Calu3 (cell line): ENCODE results near the gene EYS. TPM values are rescaled to one million over a fixed set of nuclear protein-coding genes. Genes with fewer than 3 reads are reported as not detected.

Experiments used
- BruUV-seq: library from RNA; stranded (reverse); fragments of 400-500 nt; replicated peaks from 2 replicates; lab custom pipeline; 2021; lab: Mats Ljungman, UMichigan
- CTCF ChIA-PET: fragments of 300-600 bp; sonication (Branson Sonifier 250); formaldehyde crosslinking; loops from one replicate; lab custom pipeline; 2022; ENCODE audit warnings: antibody characterized with exemption; lab: Charles Lee
- DNase-seq: peaks from one replicate; pipeline ENCODE4 v3.0.0; 2022
- H3K27ac Mint-ChIP-seq: one replicate; pipeline ENCODE4 v1.8.0; 2022; ENCODE audit warnings: mixed read lengths; ENCODE audit not compliant: unreplicated experiment
- H3K27me3 Mint-ChIP-seq: one replicate; pipeline ENCODE4 v1.8.0; 2022; ENCODE audit warnings: mixed read lengths; ENCODE audit not compliant: unreplicated experiment
- H3K36me3 Mint-ChIP-seq: one replicate; pipeline ENCODE4 v1.8.0; 2022; ENCODE audit warnings: mild to moderate bottlenecking, moderate library complexity, mixed read lengths; ENCODE audit not compliant: insufficient read depth, unreplicated experiment
- H3K4me1 Mint-ChIP-seq: one replicate; pipeline ENCODE4 v1.8.0; 2022; ENCODE audit warnings: mild to moderate bottlenecking, low read depth, mixed read lengths; ENCODE audit not compliant: unreplicated experiment
- H3K4me3 Mint-ChIP-seq: one replicate; pipeline ENCODE4 v1.8.0; 2022; ENCODE audit warnings: mild to moderate bottlenecking, low read depth, moderate library complexity, mixed read lengths; ENCODE audit not compliant: unreplicated experiment
- H3K9me3 Mint-ChIP-seq: one replicate; pipeline ENCODE4 v1.8.0; 2022; ENCODE audit warnings: low read depth, mixed read lengths; ENCODE audit not compliant: unreplicated experiment
- intact Hi-C: fragments of 100-400 bp; cut with micrococcal nuclease; formaldehyde crosslinking; loops from one replicate; pipeline ENCODE4 v1.10.0; 2022; ENCODE audit not compliant: unreplicated experiment
- total RNA-seq: library from RNA; stranded (reverse); gene quantifications from 2 replicates; pipeline ENCODE4 v1.2.3, GENCODE V29; 2022
- TF ChIP-seq, protein P1 (sequence below): fragments of 200-600 bp; IDR thresholded peaks from one replicate; pipeline ENCODE4 v1.8.0; 2022; ENCODE audit warnings: antibody characterized with exemption; ENCODE audit not compliant: unreplicated experiment

The EYS gene
- total RNA-seq, 1 experiment from 2014 or later, result not detected

- CTCF ChIA-PET, result no interaction called here
- no peak for DNase-seq
- BruUV-seq, result no TSS peak
- H3K4me1 Mint-ChIP-seq, result peaks cover 9% of the 10 kb centered on the region
- intact Hi-C loops, result no loop called here
- H3K27me3 Mint-ChIP-seq, result no peaks in the 10 kb centered on the region
- TF ChIP-seq, protein P1, sequence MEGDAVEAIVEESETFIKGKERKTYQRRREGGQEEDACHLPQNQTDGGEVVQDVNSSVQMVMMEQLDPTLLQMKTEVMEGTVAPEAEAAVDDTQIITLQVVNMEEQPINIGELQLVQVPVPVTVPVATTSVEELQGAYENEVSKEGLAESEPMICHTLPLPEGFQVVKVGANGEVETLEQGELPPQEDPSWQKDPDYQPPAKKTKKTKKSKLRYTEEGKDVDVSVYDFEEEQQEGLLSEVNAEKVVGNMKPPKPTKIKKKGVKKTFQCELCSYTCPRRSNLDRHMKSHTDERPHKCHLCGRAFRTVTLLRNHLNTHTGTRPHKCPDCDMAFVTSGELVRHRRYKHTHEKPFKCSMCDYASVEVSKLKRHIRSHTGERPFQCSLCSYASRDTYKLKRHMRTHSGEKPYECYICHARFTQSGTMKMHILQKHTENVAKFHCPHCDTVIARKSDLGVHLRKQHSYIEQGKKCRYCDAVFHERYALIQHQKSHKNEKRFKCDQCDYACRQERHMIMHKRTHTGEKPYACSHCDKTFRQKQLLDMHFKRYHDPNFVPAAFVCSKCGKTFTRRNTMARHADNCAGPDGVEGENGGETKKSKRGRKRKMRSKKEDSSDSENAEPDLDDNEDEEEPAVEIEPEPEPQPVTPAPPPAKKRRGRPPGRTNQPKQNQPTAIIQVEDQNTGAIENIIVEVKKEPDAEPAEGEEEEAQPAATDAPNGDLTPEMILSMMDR, result no peak
- H3K4me3 Mint-ChIP-seq, result no peak overlapping the region
- H3K9me3 Mint-ChIP-seq, result peaks cover 5% of the 10 kb centered on the region
- no peak overlapping the region for H3K27ac Mint-ChIP-seq
- peaks cover 5% of the 10 kb centered on the region for H3K36me3 Mint-ChIP-seq
These were observed 140.9 kb downstream of the EYS start for GRCh38 chr6:65566117-65566516.

- no peaks in the 10 kb centered on the region for H3K36me3 Mint-ChIP-seq
- intact Hi-C loops, result no loop called here
- TF ChIP-seq, protein P1, result no peak
- no peak overlapping the region for H3K4me3 Mint-ChIP-seq
- DNase-seq, result no peak
- H3K27me3 Mint-ChIP-seq, result no peaks in the 10 kb centered on the region
- CTCF ChIA-PET, result no interaction called here
- no peaks in the 10 kb centered on the region for H3K4me1 Mint-ChIP-seq
- peaks cover 3% of the 10 kb centered on the region for H3K9me3 Mint-ChIP-seq
- BruUV-seq, result no TSS peak
- H3K27ac Mint-ChIP-seq, result no peak overlapping the region
These were observed 149.0 kb downstream of the EYS start for GRCh38 chr6:65558071-65558470.

DNA sequence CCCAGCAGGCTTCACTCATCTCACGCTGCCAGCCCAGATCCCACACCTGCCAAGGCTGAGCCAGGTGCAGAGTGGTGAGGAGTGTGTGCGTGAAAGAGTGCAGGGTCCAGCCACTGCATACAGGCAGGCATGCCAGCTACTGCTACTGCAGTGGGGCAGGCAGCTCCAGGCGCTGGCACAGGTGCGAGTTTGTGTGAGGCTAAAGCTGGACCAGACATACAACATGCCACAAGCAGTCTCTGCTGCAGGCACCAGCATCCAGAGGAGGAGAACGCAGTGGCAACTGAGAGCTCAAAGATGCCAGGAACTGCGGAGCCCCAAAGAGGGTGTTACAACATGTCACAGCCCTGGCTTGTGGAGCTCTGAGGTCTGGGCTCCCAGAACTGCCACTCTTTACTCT, 149.8 kb downstream of the EYS start:
- TF ChIP-seq, protein P1, result no peak
- DNase-seq, result no peak
- BruUV-seq, result no TSS peak
- no peak overlapping the region for H3K4me3 Mint-ChIP-seq
- H3K36me3 Mint-ChIP-seq, result no peaks in the 10 kb centered on the region
- H3K9me3 Mint-ChIP-seq, result peaks cover 3% of the 10 kb centered on the region
- H3K27me3 Mint-ChIP-seq, result no peaks in the 10 kb centered on the region
- intact Hi-C loops, result no loop called here
- CTCF ChIA-PET, result no interaction called here
- no peaks in the 10 kb centered on the region for H3K4me1 Mint-ChIP-seq
- H3K27ac Mint-ChIP-seq, result no peak overlapping the region

- no peak for DNase-seq
- Mint-ChIP-seq H3K4me3 (no peak overlapping the region), H3K9me3 (peaks cover 5% of the 10 kb centered on the region), H3K27ac (no peak overlapping the region), H3K27me3 (no peaks in the 10 kb centered on the region), H3K4me1 (no peaks in the 10 kb centered on the region), H3K36me3 (no peaks in the 10 kb centered on the region)
- intact Hi-C loops, result no loop called here
- no TSS peak for BruUV-seq
- CTCF ChIA-PET, result no interaction called here
- TF ChIP-seq, protein P1, result no peak
These were observed 160.1 kb downstream of the EYS start for GRCh38 chr6:65546894-65547293.
